Endodermal cell (in vitro differentiated cells): Measurements from ENCODE around the gene PCYOX1L. TPM values are rescaled to one million over a fixed set of nuclear protein-coding genes. Genes with fewer than 3 reads are reported as not detected.

ENCODE experiments used
- DNase-seq: peaks from one replicate; pipeline ENCODE4 v3.0.0-alpha.2; 2017
- H3K27ac ChIP-seq: 2 replicates; pipeline ENCODE4 v1.5.1; 2013; ENCODE audit warnings: mild to moderate bottlenecking, low read depth, low read length, moderate library complexity
- H3K27me3 ChIP-seq: 2 replicates; pipeline ENCODE4 v1.6.1; 2013; ENCODE audit warnings: mild to moderate bottlenecking, low read length, moderate library complexity; ENCODE audit not compliant: insufficient read depth, control insufficient read depth, poor library complexity, severe bottlenecking
- H3K36me3 ChIP-seq: 2 replicates; pipeline ENCODE4 v1.7.0; 2013; ENCODE audit warnings: mild to moderate bottlenecking, low read length, moderate library complexity; ENCODE audit not compliant: control insufficient read depth, insufficient read depth
- H3K4me1 ChIP-seq: one replicate; pipeline ENCODE4 v1.7.0; 2013; ENCODE audit warnings: low read length; ENCODE audit not compliant: control insufficient read depth, insufficient read depth
- H3K4me3 ChIP-seq: 2 replicates; pipeline ENCODE4 v1.5.1; 2013; ENCODE audit warnings: mild to moderate bottlenecking, low read length, moderate library complexity
- H3K9ac ChIP-seq: 2 replicates; pipeline ENCODE4 v1.6.1; 2013; ENCODE audit warnings: mild to moderate bottlenecking, low read length, moderate library complexity; ENCODE audit not compliant: poor library complexity, severe bottlenecking; ENCODE audit errors: extremely low read depth
- H3K9me3 ChIP-seq: 2 replicates; pipeline ENCODE4 v1.6.1; 2013; ENCODE audit warnings: mild to moderate bottlenecking, low read length, moderate library complexity; ENCODE audit not compliant: control insufficient read depth
- H3K27ac Mint-ChIP-seq: 2 replicates; pipeline ENCODE4 v1.8.0; 2020; ENCODE audit warnings: mixed read lengths
- H3K27me3 Mint-ChIP-seq: 2 replicates; pipeline ENCODE4 v1.8.0; 2021; ENCODE audit warnings: mild to moderate bottlenecking, mixed read lengths; ENCODE audit not compliant: insufficient read depth
- H3K36me3 Mint-ChIP-seq: 2 replicates; pipeline ENCODE4 v1.8.0; 2020; ENCODE audit warnings: low read depth, mixed read lengths
- H3K4me1 Mint-ChIP-seq: 2 replicates; pipeline ENCODE4 v1.8.0; 2020; ENCODE audit warnings: mixed read lengths
- H3K4me3 Mint-ChIP-seq: 2 replicates; pipeline ENCODE4 v1.8.0; 2020; ENCODE audit warnings: mild to moderate bottlenecking, moderate library complexity, mixed read lengths
- H3K9me3 Mint-ChIP-seq: 2 replicates; pipeline ENCODE4 v1.8.0; 2020; ENCODE audit warnings: mild to moderate bottlenecking, mixed read lengths
- WGBS, 2 experiments: methylation state at CpG; one replicate each; pipeline versions ENCODE4 v1.1.5 to v1.1.7; 2013; ENCODE audit warnings: missing lambda C conversion rate in 2 of 2, mixed read lengths in 1 of 2; ENCODE audit not compliant: insufficient coverage in 1 of 2, insufficient read length in 1 of 2; 5-methylcytosine and 5-hydroxymethylcytosine counted together
- long read RNA-seq, 4 experiments: library from polyadenylated mRNA in 2 of 4; library from RNA in 1 of 4; library from capped mRNA in 1 of 4; stranded (forward) in 3 of 4; unstranded in 1 of 4; transcript quantifications; one replicate each; pipeline ENCODE4 v2.0.0, GENCODE V29; 2020 to 2021; ENCODE audit warnings: inconsistent platforms in 1 of 4
- polyA plus RNA-seq, 2 experiments: library from polyadenylated mRNA; stranded (reverse); fragments of 50-300 nt; gene quantifications; one replicate each; pipeline ENCODE4 v1.2.3, GENCODE V29; 2013
- total RNA-seq, 2 donors: library from RNA; stranded (reverse); fragmentation: NEBNext Ultra II Directional in 1 of 2; extraction: Animal tissue kit (Norgen Biotek cat#: 25700) in 1 of 2; gene quantifications; 2 replicates in 1 of 2; 3 replicates in 1 of 2; pipeline ENCODE4 v1.2.1, GENCODE V29; 2021
- TF ChIP-seq, protein P1 (sequence below): fragments of 200-600 bp; sonication (generic); conservative IDR thresholded peaks from 2 replicates; pipeline ENCODE4 v1.5.0; 2021; ENCODE audit warnings: antibody characterized with exemption, mild to moderate bottlenecking

PCYOX1L gene
- total RNA-seq, result 10 to 100 TPM; 11.1 to 11.7 TPM
- polyA plus RNA-seq (2013, experiment 1 of 2), result 16.1 TPM
- 13.6 TPM for polyA plus RNA-seq (2013, experiment 2 of 2)
- long read RNA-seq, experiment 1, full-length matches to known transcripts, result 6 of 8 reads
- long read RNA-seq, experiment 1, partial matches to known transcripts, result 0 of 8 reads
- long read RNA-seq, experiment 1, other reads (novel, unspliced or antisense), result 2 of 8 reads
- long read RNA-seq, experiment 2, transcript PCYOX1L-201 (6 exons, 2,546 nt), result major isoform, 12 of 15 reads
- long read RNA-seq, experiment 2, partial matches to known transcripts, result 1 of 15 reads
- long read RNA-seq, experiment 2, other reads (novel, unspliced or antisense), result 2 of 15 reads
- long read RNA-seq, experiment 3, transcript PCYOX1L-201 (6 exons, 2,546 nt), result major isoform, 88 of 97 reads
- long read RNA-seq, experiment 3, partial matches to known transcripts, result 1 of 97 reads
- long read RNA-seq, experiment 3, other reads (novel, unspliced or antisense), result 5 of 97 reads
- long read RNA-seq, experiment 4, result 0 reads

DNA sequence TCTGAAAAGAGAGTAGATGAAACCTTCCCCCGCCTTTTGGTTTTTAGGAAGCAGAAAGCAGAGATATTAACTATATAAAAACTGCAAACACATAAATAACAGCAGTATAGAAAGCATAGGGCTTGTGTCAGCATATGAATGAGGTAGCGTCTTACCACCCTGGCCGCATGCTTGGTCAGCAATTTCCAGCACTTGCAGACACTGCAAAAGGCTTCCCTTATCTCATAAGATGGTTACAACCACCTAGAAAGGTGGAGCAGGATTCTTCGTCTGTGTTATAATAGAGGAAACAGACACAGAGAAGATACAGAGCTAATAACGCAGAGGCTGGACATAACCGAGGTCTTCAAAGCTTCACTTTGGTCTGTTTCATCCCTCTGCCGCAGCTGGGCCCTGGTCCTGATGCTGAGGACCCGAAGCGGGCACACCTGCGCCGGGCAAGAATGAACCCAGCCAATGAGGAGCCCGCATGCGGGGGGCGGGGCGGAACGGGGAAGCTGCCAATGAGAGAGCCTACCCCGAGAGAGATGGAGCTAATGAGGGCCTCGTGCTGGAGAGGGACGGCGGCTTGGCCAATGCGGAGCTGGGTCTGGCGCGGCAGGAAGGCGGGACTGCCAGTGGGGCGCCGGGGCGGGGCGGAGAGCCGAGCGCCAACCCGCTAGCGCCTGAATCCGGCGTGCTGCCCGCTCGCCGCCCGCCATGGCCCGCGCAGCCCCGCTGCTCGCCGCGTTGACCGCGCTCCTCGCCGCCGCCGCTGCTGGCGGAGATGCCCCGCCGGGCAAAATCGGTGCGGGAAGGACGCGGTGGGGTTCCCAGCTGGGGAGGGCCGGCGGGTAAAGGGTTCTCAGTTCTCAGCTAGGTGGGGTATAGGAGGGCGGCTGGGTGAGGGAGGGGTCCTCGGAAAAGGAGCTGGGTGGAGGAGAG, at the start of gene PCYOX1L:
Gene PCYOX1L (plus strand): TSS at position 677 of the 924 bp plus-strand sequence. CDS start 23 bp downstream, at position 700.
- WGBS, 2 experiments, result 0 to 3% methylated on average over 17 to 61 of the region's 61 CpGs
- no peak within 1 kb of the TSS for H3K27ac ChIP-seq

DNA sequence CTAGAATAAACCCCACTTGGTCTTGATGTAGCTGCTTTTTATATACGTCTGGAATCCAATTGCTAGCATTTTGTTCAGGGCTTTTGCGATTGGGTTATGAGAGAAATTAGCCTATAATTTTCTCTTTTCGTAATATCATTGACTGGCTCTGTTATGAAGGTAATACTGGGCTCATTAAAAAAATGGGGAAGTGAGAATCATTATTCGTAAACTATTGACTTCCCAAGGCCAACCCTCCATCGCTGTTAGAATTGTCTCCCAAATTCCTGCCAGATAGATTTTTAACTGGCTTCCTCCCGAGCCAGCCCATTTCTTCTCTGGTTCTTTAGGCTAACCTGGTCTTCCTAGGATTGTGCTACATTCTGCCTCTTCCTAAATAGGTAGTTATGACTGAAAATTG, 48.5 kb upstream of the PCYOX1L start:
- TF ChIP-seq, protein P1, sequence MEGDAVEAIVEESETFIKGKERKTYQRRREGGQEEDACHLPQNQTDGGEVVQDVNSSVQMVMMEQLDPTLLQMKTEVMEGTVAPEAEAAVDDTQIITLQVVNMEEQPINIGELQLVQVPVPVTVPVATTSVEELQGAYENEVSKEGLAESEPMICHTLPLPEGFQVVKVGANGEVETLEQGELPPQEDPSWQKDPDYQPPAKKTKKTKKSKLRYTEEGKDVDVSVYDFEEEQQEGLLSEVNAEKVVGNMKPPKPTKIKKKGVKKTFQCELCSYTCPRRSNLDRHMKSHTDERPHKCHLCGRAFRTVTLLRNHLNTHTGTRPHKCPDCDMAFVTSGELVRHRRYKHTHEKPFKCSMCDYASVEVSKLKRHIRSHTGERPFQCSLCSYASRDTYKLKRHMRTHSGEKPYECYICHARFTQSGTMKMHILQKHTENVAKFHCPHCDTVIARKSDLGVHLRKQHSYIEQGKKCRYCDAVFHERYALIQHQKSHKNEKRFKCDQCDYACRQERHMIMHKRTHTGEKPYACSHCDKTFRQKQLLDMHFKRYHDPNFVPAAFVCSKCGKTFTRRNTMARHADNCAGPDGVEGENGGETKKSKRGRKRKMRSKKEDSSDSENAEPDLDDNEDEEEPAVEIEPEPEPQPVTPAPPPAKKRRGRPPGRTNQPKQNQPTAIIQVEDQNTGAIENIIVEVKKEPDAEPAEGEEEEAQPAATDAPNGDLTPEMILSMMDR, result no peak
- Histone ChIP-seq H3K36me3 (no peaks in the 10 kb centered on the region), H3K9ac (no peak overlapping the region), H3K4me1 (no peaks in the 10 kb centered on the region), H3K27me3 (no peaks in the 10 kb centered on the region), H3K9me3 (no peaks in the 10 kb centered on the region), H3K4me3 (no peak overlapping the region), H3K27ac (no peak overlapping the region)
- H3K27ac Mint-ChIP-seq, result no peak overlapping the region
- no peak overlapping the region for H3K4me3 Mint-ChIP-seq
- no peaks in the 10 kb centered on the region for H3K27me3 Mint-ChIP-seq
- peaks cover 5% of the 10 kb centered on the region for H3K4me1 Mint-ChIP-seq
- 94% methylated on average over 5 to 6 of the region's 6 CpGs for WGBS, 2 experiments
- DNase-seq, result no peak
- H3K36me3 Mint-ChIP-seq, result no peaks in the 10 kb centered on the region
- H3K9me3 Mint-ChIP-seq, result no peaks in the 10 kb centered on the region

More for the DNA sequence above, at the start of gene PCYOX1L:
- DNase-seq, result peak; percentile 98
- H3K36me3 ChIP-seq, result peaks cover 20% of the 10 kb centered on the region
- Mint-ChIP-seq H3K4me1 (peaks cover 4% of the 10 kb centered on the region), H3K27me3 (peaks cover 18% of the 10 kb centered on the region), H3K27ac (peak within 1 kb of the TSS; percentile 70), H3K36me3 (peaks cover 21% of the 10 kb centered on the region), H3K4me3 (peak within 1 kb of the TSS; percentile 81), H3K9me3 (no peaks in the 10 kb centered on the region)
- peaks cover 28% of the 10 kb centered on the region for H3K27me3 ChIP-seq
- H3K4me1 ChIP-seq, result no peaks in the 10 kb centered on the region
- TF ChIP-seq, protein P1, result no peak
- H3K9me3 ChIP-seq, result no peaks in the 10 kb centered on the region
- H3K9ac ChIP-seq, result no peak within 1 kb of the TSS
- H3K4me3 ChIP-seq, result peak within 1 kb of the TSS; percentile 81

- Histone ChIP-seq H3K27me3 (no peaks in the 10 kb centered on the region), H3K36me3 (no peaks in the 10 kb centered on the region), H3K4me3 (no peak overlapping the region), H3K9ac (no peak overlapping the region), H3K27ac (no peak overlapping the region), H3K9me3 (no peaks in the 10 kb centered on the region), H3K4me1 (no peaks in the 10 kb centered on the region)
- H3K27me3 Mint-ChIP-seq, result no peaks in the 10 kb centered on the region
- DNase-seq, result no peak
- no peaks in the 10 kb centered on the region for H3K36me3 Mint-ChIP-seq
- no peak overlapping the region for H3K27ac Mint-ChIP-seq
- H3K4me3 Mint-ChIP-seq, result no peak overlapping the region
- H3K4me1 Mint-ChIP-seq, result peaks cover 5% of the 10 kb centered on the region
- 94 to 97% methylated on average over 4 of the region's 4 CpGs for WGBS, 2 experiments
- H3K9me3 Mint-ChIP-seq, result no peaks in the 10 kb centered on the region
- TF ChIP-seq, protein P1, result no peak
Observed at GRCh38 chr5:149310488-149310887, 47.4 kb upstream of the PCYOX1L start.
